Liver (tissue), 9 donors: ENCODE results near the gene SIPA1L3. TPM values are rescaled to one million over a fixed set of nuclear protein-coding genes. Genes with fewer than 3 reads are reported as not detected.

Source experiments
- DNase-seq: peaks from one replicate; pipeline ENCODE4 v3.0.0-alpha.2; 2017; ENCODE audit warnings: low spot score
- H3K27ac ChIP-seq, 2 donors: one replicate each; pipeline ENCODE4 v1.7.0; 2013; ENCODE audit warnings: inconsistent platforms in 2 of 2, low read length in 2 of 2, control low read depth in 1 of 2, low read depth in 1 of 2, mild to moderate bottlenecking in 1 of 2
- H3K27me3 ChIP-seq, 4 donors: one replicate each; pipeline versions ENCODE4 v1.6.1 to v1.7.0; 2013; ENCODE audit warnings: low read length in 3 of 4, inconsistent platforms in 1 of 4, mild to moderate bottlenecking in 1 of 4, moderate library complexity in 1 of 4; ENCODE audit not compliant: control insufficient read depth in 4 of 4, insufficient read depth in 4 of 4
- H3K36me3 ChIP-seq, 4 donors: one replicate each; pipeline versions ENCODE4 v1.6.1 to v1.7.0; 2013; ENCODE audit warnings: low read length in 3 of 4, mild to moderate bottlenecking in 3 of 4, low read depth in 1 of 4, moderate library complexity in 1 of 4; ENCODE audit not compliant: control insufficient read depth in 4 of 4, insufficient read depth in 3 of 4
- H3K4me1 ChIP-seq, 4 donors: one replicate each; pipeline versions ENCODE4 v1.6.1 to v1.7.0; 2013; ENCODE audit warnings: low read length in 3 of 4, mild to moderate bottlenecking in 3 of 4, moderate library complexity in 1 of 4; ENCODE audit not compliant: control insufficient read depth in 4 of 4, insufficient read depth in 4 of 4
- H3K4me3 ChIP-seq, 3 donors: one replicate each; pipeline versions ENCODE4 v1.6.1 to v1.7.0; 2013; ENCODE audit warnings: low read length in 3 of 3, control low read depth in 1 of 3, low read depth in 1 of 3, mild to moderate bottlenecking in 1 of 3
- H3K9ac ChIP-seq, 2 donors: one replicate each; pipeline ENCODE4 v1.7.0; 2013; ENCODE audit warnings: low read length in 2 of 2, mild to moderate bottlenecking in 2 of 2, moderate library complexity in 2 of 2, control low read depth in 1 of 2, low read depth in 1 of 2
- H3K9me3 ChIP-seq, 4 donors: one replicate each; pipeline versions ENCODE4 v1.6.1 to v1.7.0; 2013; ENCODE audit warnings: low read length in 3 of 4; ENCODE audit not compliant: control insufficient read depth in 4 of 4
- FOXA1 ChIP-seq: IDR thresholded peaks from 2 replicates; pipeline ENCODE4 v1.6.1; 2016; ENCODE audit warnings: antibody characterized with exemption
- FOXA2 ChIP-seq: IDR thresholded peaks from 2 replicates; pipeline ENCODE4 v1.6.1; 2016; ENCODE audit warnings: antibody characterized with exemption
- GABPA ChIP-seq, 2 donors: IDR thresholded peaks in 1 of 2; conservative IDR thresholded peaks in 1 of 2; 2 replicates each; pipeline ENCODE4 v1.6.1; 2016; ENCODE audit warnings: antibody characterized with exemption in 2 of 2, mild to moderate bottlenecking in 1 of 2, moderate library complexity in 1 of 2
- HNF4A ChIP-seq, 2 donors: conservative IDR thresholded peaks; 2 replicates each; pipeline ENCODE4 v1.6.1; 2016; ENCODE audit warnings: antibody characterized with exemption in 2 of 2, mild to moderate bottlenecking in 2 of 2
- JUND ChIP-seq, 2 donors: IDR thresholded peaks; 2 replicates each; pipeline ENCODE4 v1.6.1; 2016; ENCODE audit warnings: antibody characterized with exemption in 2 of 2
- NR2F2 ChIP-seq: IDR thresholded peaks from 2 replicates; pipeline ENCODE4 v1.6.1; 2016; ENCODE audit warnings: antibody characterized with exemption
- RAD21 ChIP-seq, 2 donors: IDR thresholded peaks; 2 replicates each; pipeline ENCODE4 v1.6.1; 2016; ENCODE audit warnings: antibody characterized with exemption in 2 of 2, mild to moderate bottlenecking in 2 of 2
- REST ChIP-seq: IDR thresholded peaks from 2 replicates; pipeline ENCODE4 v1.6.1; 2016; ENCODE audit warnings: antibody characterized with exemption, mild to moderate bottlenecking
- RXRA ChIP-seq, 2 donors: IDR thresholded peaks; 2 replicates each; pipeline ENCODE4 v1.6.1; 2017 to 2018; ENCODE audit warnings: antibody characterized with exemption in 2 of 2, mild to moderate bottlenecking in 1 of 2
- TAF1 ChIP-seq: conservative IDR thresholded peaks from 2 replicates; pipeline ENCODE4 v1.6.1; 2016; ENCODE audit warnings: antibody characterized with exemption, mild to moderate bottlenecking
- YY1 ChIP-seq: IDR thresholded peaks from 2 replicates; pipeline ENCODE4 v1.6.1; 2016; ENCODE audit warnings: antibody characterized with exemption, mild to moderate bottlenecking
- WGBS: extraction: QIAGEN DNeasy Blood & Tissue Kit; methylation state at CpG from one replicate; pipeline ENCODE4 v1.1.7; 2013; 5-methylcytosine and 5-hydroxymethylcytosine counted together
- polyA plus RNA-seq, 2 donors: library from polyadenylated mRNA; stranded (reverse) in 1 of 2; unstranded in 1 of 2; fragments of 200-250 nt in 1 of 2; fragments of >200 nt in 1 of 2; fragmentation: Nextera tagmentation in 1 of 2; extraction: Ambion mirVana in 1 of 2; gene quantifications; one replicate each; pipeline versions ENCODE4 v1.2.1 to v1.2.3, GENCODE V29; 2013 to 2015
- total RNA-seq, 2 donors: library from RNA; depleted of rRNA; stranded (reverse); fragments of >200 nt; gene quantifications; one replicate each; pipeline ENCODE4 v1.2.3, GENCODE V29; 2014
- donor health status: healthy.
- donor health status: healthy.
- donor health status: healthy.
- donor health status: healthy.
- donor health status: healthy.

The SIPA1L3 gene
- total and polyA plus RNA-seq, 4 donors, result 2.4 to 10.0 (median 4.4) TPM

GRCh38 chr19:37987356-37988332 lies 80.6 kb downstream of the SIPA1L3 start:
- H3K4me3 ChIP-seq, result no peak overlapping the region
- no peak overlapping the region for H3K27ac ChIP-seq
- H3K4me1 ChIP-seq, result peaks cover 3 to 19% (median 11%) of the 10 kb centered on the region in 4 donors
- no peak for TF ChIP-seq TAF1
- H3K27me3 ChIP-seq, result no peaks in the 10 kb centered on the region
- no peaks in the 10 kb centered on the region for H3K9me3 ChIP-seq
- no peak overlapping the region for H3K9ac ChIP-seq
- WGBS, result 85% methylated on average over 12 of the region's 12 CpGs
- DNase-seq, result no peak
- H3K36me3 ChIP-seq, result no peaks in the 10 kb centered on the region

- no peaks in the 10 kb centered on the region for H3K36me3 ChIP-seq
- H3K27ac ChIP-seq, result no peak overlapping the region
- DNase-seq, result no peak
- 64% methylated on average over 13 of the region's 13 CpGs for WGBS
- H3K27me3 ChIP-seq, result no peaks in the 10 kb centered on the region
- TF ChIP-seq HNF4A (conservative IDR thresholded peaks at IDR 0.05), result peak; percentile 44 to 65
- TF ChIP-seq NR2F2, result peak; percentile 57
- TF ChIP-seq RAD21 (IDR thresholded peaks at IDR 0.05), result peak in 1 of 2 donors; percentile 24
- TF ChIP-seq RXRA (IDR thresholded peaks at IDR 0.05), result peak in 1 of 2 donors; percentile 13
- TF ChIP-seq GABPA (IDR thresholded peaks at IDR 0.05 in 1 of 2, conservative IDR thresholded peaks at IDR 0.05 in 1 of 2), result no peak
- no peak for TF ChIP-seq JUND (IDR thresholded peaks at IDR 0.05)
- H3K9me3 ChIP-seq, result no peaks in the 10 kb centered on the region
- peaks cover 3 to 23% (median 11%) of the 10 kb centered on the region in 4 donors for H3K4me1 ChIP-seq
- H3K4me3 ChIP-seq, result no peak overlapping the region
- no peak overlapping the region for H3K9ac ChIP-seq
Measured at GRCh38 chr19:37988758-37989635, 82.0 kb downstream of the SIPA1L3 start.

GRCh38 chr19:37989855-37990254 lies 82.8 kb downstream of the SIPA1L3 start:
- TF ChIP-seq RAD21 (IDR thresholded peaks at IDR 0.05), result no peak
- TF ChIP-seq RXRA (IDR thresholded peaks at IDR 0.05), result peak in 1 of 2 donors; percentile 10
- peak in 1 of 2 donors; percentile 39 for TF ChIP-seq HNF4A (conservative IDR thresholded peaks at IDR 0.05)
- H3K4me3 ChIP-seq, result no peak overlapping the region
- 61% methylated on average over 7 of the region's 7 CpGs for WGBS
- H3K36me3 ChIP-seq, result no peaks in the 10 kb centered on the region
- H3K4me1 ChIP-seq, result peaks cover 4 to 23% (median 12%) of the 10 kb centered on the region in 4 donors
- DNase-seq, result no peak
- H3K27me3 ChIP-seq, result no peaks in the 10 kb centered on the region
- no peak overlapping the region for H3K27ac ChIP-seq
- no peak overlapping the region for H3K9ac ChIP-seq
- H3K9me3 ChIP-seq, result no peaks in the 10 kb centered on the region

- TF ChIP-seq RAD21 (IDR thresholded peaks at IDR 0.05) (no peak), YY1 (no peak), RXRA (IDR thresholded peaks at IDR 0.05) (no peak), REST (no peak), HNF4A (conservative IDR thresholded peaks at IDR 0.05) (no peak), FOXA1 (no peak), FOXA2 (no peak)
- H3K27ac ChIP-seq, result no peak overlapping the region
- no peak for DNase-seq
- no peaks in the 10 kb centered on the region for H3K27me3 ChIP-seq
- H3K9ac ChIP-seq, result no peak overlapping the region
- WGBS, result 94% methylated on average over 10 of the region's 10 CpGs
- peaks cover 5 to 23% (median 12%) of the 10 kb centered on the region in 4 donors for H3K4me1 ChIP-seq
- no peaks in the 10 kb centered on the region for H3K36me3 ChIP-seq
- H3K9me3 ChIP-seq, result no peaks in the 10 kb centered on the region
- H3K4me3 ChIP-seq, result no peak overlapping the region
Measured at GRCh38 chr19:37990362-37990761, 83.4 kb downstream of the SIPA1L3 start.
